ENCODE results near the gene SAMD10. TPM values are rescaled to one million over a fixed set of nuclear protein-coding genes. Genes with fewer than 3 reads are reported as not detected.

Gene SAMD10
- total RNA-seq, 1 experiment from 2014 or later: 8.8 TPM

GRCh38 chr20:64024141-64024990, 44.9 kb upstream of the SAMD10 start:
- CTCF ChIA-PET: no interaction called here
- POLR2A ChIA-PET: no interaction called here
- H3K4me1 ChIP-seq (ENCODE audit: control insufficient read depth, insufficient read depth, low read length): no peaks in the 10 kb centered on the region
- DNase-seq (ENCODE audit: low read depth, low spot score) (no peak), ATAC-seq (no peak)
- no peaks in the 10 kb centered on the region for H3K9me3 ChIP-seq (ENCODE audit: control insufficient read depth, insufficient read depth, low read depth, low read length)
- no peaks in the 10 kb centered on the region for H3K27me3 ChIP-seq (ENCODE audit: control insufficient read depth, insufficient read depth, low read length)
- in situ Hi-C loops (cut with HindIII; ENCODE audit: low pct_unique_long_range_greater_than_20kb, low sequenced_read_pairs) (no loop called here), intact Hi-C loops (cut with micrococcal nuclease; ENCODE audit: unreplicated experiment) (no loop called here)
- H3K27ac ChIP-seq (ENCODE audit: low read length): no peak overlapping the region; the same call in 1 of the 2 replicates
- TF ChIP-seq SIN3A (IDR thresholded peaks at IDR 0.05; ENCODE audit: borderline replicate concordance, insufficient read depth, low read depth, low read length) (no peak), REST (IDR thresholded peaks at IDR 0.05; ENCODE audit: insufficient read depth in 1 of 2, low read depth in 2 of 2, low read length in 1 of 2) (no peak), CTCF (IDR thresholded peaks at IDR 0.05) (no peak), POLR2AphosphoS5 (IDR thresholded peaks at IDR 0.05; ENCODE audit: low read depth, low read length) (no peak), TCF7L2 (IDR thresholded peaks at IDR 0.05; ENCODE audit: low read depth, low read length) (no peak)
- no TSS peak for BruUV-seq (replicated peaks)
- H3K4me3 ChIP-seq (ENCODE audit: low read depth in 2 of 2, low read length in 2 of 2): no peak overlapping the region
- peaks cover 14% of the 10 kb centered on the region for H3K36me3 ChIP-seq (ENCODE audit: control insufficient read depth, insufficient read depth, low read length)

GRCh38 chr20:64023361-64024140, 44.1 kb upstream of the SAMD10 start:
- POLR2A ChIA-PET: no interaction called here
- Histone ChIP-seq H3K9me3 (ENCODE audit: control insufficient read depth, insufficient read depth, low read depth, low read length) (no peaks in the 10 kb centered on the region), H3K27me3 (ENCODE audit: control insufficient read depth, insufficient read depth, low read length) (no peaks in the 10 kb centered on the region), H3K36me3 (ENCODE audit: control insufficient read depth, insufficient read depth, low read length) (peaks cover 16% of the 10 kb centered on the region), H3K4me3 (ENCODE audit: low read depth in 2 of 2, low read length in 2 of 2) (no peak overlapping the region), H3K27ac (ENCODE audit: low read length) (no peak overlapping the region), H3K4me1 (ENCODE audit: control insufficient read depth, insufficient read depth, low read length) (no peaks in the 10 kb centered on the region)
- TF ChIP-seq CTCF (IDR thresholded peaks at IDR 0.05) (no peak), POLR2AphosphoS5 (IDR thresholded peaks at IDR 0.05; ENCODE audit: low read depth, low read length) (no peak), TCF7L2 (IDR thresholded peaks at IDR 0.05; ENCODE audit: low read depth, low read length) (no peak), REST (IDR thresholded peaks at IDR 0.05; ENCODE audit: insufficient read depth in 1 of 2, low read depth in 2 of 2, low read length in 1 of 2) (no peak), SIN3A (IDR thresholded peaks at IDR 0.05; ENCODE audit: borderline replicate concordance, insufficient read depth, low read depth, low read length) (no peak)
- intact Hi-C loops (cut with micrococcal nuclease; ENCODE audit: unreplicated experiment): no loop called here
- CTCF ChIA-PET: no interaction called here
- no peak for DNase-seq (ENCODE audit: low read depth, low spot score)
- ATAC-seq: no peak
- BruUV-seq (replicated peaks): no TSS peak
- in situ Hi-C loops (cut with HindIII; ENCODE audit: low pct_unique_long_range_greater_than_20kb, low sequenced_read_pairs): no loop called here
